GM23338 (cell line): ENCODE measurements around the gene ANKS1B. TPM values are rescaled to one million over a fixed set of nuclear protein-coding genes. Genes with fewer than 3 reads are reported as not detected.

Source experiments
- ATAC-seq: fragments of 200-7000 bp; cut with Tn5 transposase; 3 replicates; pipeline ENCODE4 v1.9.1; 2020
- DNase-seq: peaks from one replicate; pipeline ENCODE4 v3.0.0-alpha.2; 2015; ENCODE audit warnings: low spot score
- H2AFZ ChIP-seq: fragments of 200-600 bp; sonication (generic); 2 replicates; pipeline ENCODE4 v1.8.0; 2016; ENCODE audit warnings: antibody characterized with exemption, mild to moderate bottlenecking, moderate library complexity
- H3F3A ChIP-seq: fragments of 200-600 bp; sonication (generic); replicated peaks from 2 replicates; pipeline ENCODE4 v1.8.0; 2017; ENCODE audit warnings: antibody characterized with exemption, mixed run types, low read depth
- H3K27ac ChIP-seq: fragments of 200-600 bp; sonication (generic); 2 replicates; pipeline ENCODE4 v1.6.1; 2016; ENCODE audit warnings: low read depth
- H3K27me3 ChIP-seq: fragments of 200-600 bp; sonication (generic); 2 replicates; pipeline ENCODE4 v1.8.0; 2016; ENCODE audit warnings: mild to moderate bottlenecking, mixed run types, moderate library complexity; ENCODE audit not compliant: insufficient read depth
- H3K36me3 ChIP-seq: fragments of 200-600 bp; sonication (generic); 2 replicates; pipeline ENCODE4 v1.8.0; 2016; ENCODE audit warnings: mild to moderate bottlenecking; ENCODE audit not compliant: insufficient read depth
- H3K4me1 ChIP-seq: fragments of 200-600 bp; sonication (generic); 2 replicates; pipeline ENCODE4 v1.8.0; 2016; ENCODE audit warnings: mild to moderate bottlenecking, moderate library complexity; ENCODE audit not compliant: insufficient read depth
- H3K4me2 ChIP-seq: fragments of 200-600 bp; sonication (generic); 2 replicates; pipeline ENCODE4 v1.7.1; 2017; ENCODE audit warnings: mixed run types
- H3K4me3 ChIP-seq: fragments of 200-600 bp; sonication (generic); 2 replicates; pipeline ENCODE4 v1.6.1; 2016; ENCODE audit warnings: mixed run types
- H3K79me2 ChIP-seq: fragments of 200-600 bp; sonication (generic); replicated peaks from 2 replicates; pipeline ENCODE4 v1.8.0; 2017; ENCODE audit warnings: mild to moderate bottlenecking; ENCODE audit not compliant: insufficient read depth
- H3K9me2 ChIP-seq: fragments of 200-600 bp; sonication (generic); 2 replicates; pipeline ENCODE4 v1.8.0; 2017; ENCODE audit not compliant: insufficient read depth
- H4K20me1 ChIP-seq: fragments of 200-600 bp; sonication (generic); replicated peaks from 2 replicates; pipeline ENCODE4 v1.8.0; 2017; ENCODE audit warnings: mild to moderate bottlenecking; ENCODE audit not compliant: insufficient read depth
- H3K27ac Mint-ChIP-seq: 2 replicates; pipeline ENCODE4 v1.8.0; 2020; ENCODE audit warnings: inconsistent platforms, mild to moderate bottlenecking, moderate library complexity, mixed read lengths
- H3K27me3 Mint-ChIP-seq: 3 replicates; pipeline ENCODE4 v1.8.0; 2022; ENCODE audit warnings: low read depth, mild to moderate bottlenecking, moderate library complexity, mixed read lengths, inconsistent platforms; ENCODE audit not compliant: insufficient read depth, poor library complexity
- H3K36me3 Mint-ChIP-seq: 3 replicates; pipeline ENCODE4 v1.8.0; 2021; ENCODE audit warnings: low read depth, mild to moderate bottlenecking, inconsistent platforms, moderate library complexity, mixed read lengths
- H3K4me1 Mint-ChIP-seq: 3 replicates; pipeline ENCODE4 v1.8.0; 2020; ENCODE audit warnings: mild to moderate bottlenecking, inconsistent platforms, mixed read lengths
- H3K4me3 Mint-ChIP-seq: 3 replicates; pipeline ENCODE4 v1.8.0; 2021; ENCODE audit warnings: moderate library complexity, mild to moderate bottlenecking, inconsistent platforms, mixed read lengths
- H3K9me3 Mint-ChIP-seq: 3 replicates; pipeline ENCODE4 v1.8.0; 2020; ENCODE audit warnings: moderate library complexity, mild to moderate bottlenecking, inconsistent platforms, mixed read lengths
- CREB1 ChIP-seq: fragments of 250-450 bp; sonication (Bioruptor Pico); IDR thresholded peaks from 2 replicates; pipeline ENCODE4 v1.5.0; 2020; ENCODE audit warnings: low read depth, mild to moderate bottlenecking, moderate library complexity
- ETS1 ChIP-seq: IDR thresholded peaks from 2 replicates; pipeline ENCODE4 v1.6.1; 2016; ENCODE audit warnings: antibody characterized with exemption
- EZH2 ChIP-seq: fragments of 200-600 bp; sonication (generic); IDR thresholded peaks from one replicate; pipeline ENCODE4 v1.8.0; 2017; ENCODE audit warnings: antibody characterized with exemption, mild to moderate bottlenecking, low read depth; ENCODE audit not compliant: unreplicated experiment
- EZH2phosphoT487 ChIP-seq: fragments of 200-600 bp; sonication (generic); IDR thresholded peaks from one replicate; pipeline ENCODE4 v1.8.1; 2018; ENCODE audit warnings: antibody characterized with exemption; ENCODE audit not compliant: unreplicated experiment
- POLR2AphosphoS5 ChIP-seq: IDR thresholded peaks from 2 replicates; pipeline ENCODE4 v1.6.1; 2016; ENCODE audit warnings: antibody characterized with exemption, low read depth
- REST ChIP-seq: IDR thresholded peaks from one replicate; pipeline ENCODE4 v1.6.1; 2018; ENCODE audit warnings: antibody characterized with exemption; ENCODE audit not compliant: unreplicated experiment
- STAT1 ChIP-seq: IDR thresholded peaks from one replicate; pipeline ENCODE4 v1.6.1; 2016; ENCODE audit warnings: antibody characterized with exemption; ENCODE audit not compliant: unreplicated experiment
- ZNF114 ChIP-seq: fragments of 250-450 bp; sonication (Bioruptor Pico); IDR thresholded peaks from 2 replicates; pipeline ENCODE4 v1.5.0; 2020; ENCODE audit warnings: mild to moderate bottlenecking, moderate library complexity
- polyA plus RNA-seq: library from polyadenylated mRNA; unstranded; fragments of >200 nt; fragmentation: Nextera tagmentation; extraction: Ambion mirVana; gene quantifications from 2 replicates; pipeline ENCODE4 v1.2.1, GENCODE V29; 2016
- total RNA-seq: library from RNA; depleted of rRNA; stranded (reverse); fragments of >200 nt; shearing (Covaris generic); gene quantifications from 2 replicates; pipeline ENCODE4 v1.2.3, GENCODE V29; 2014
- TF ChIP-seq, protein P1 (sequence below), 2 experiments: fragments of 200-600 bp in 1 of 2; sonication (generic) in 1 of 2; conservative IDR thresholded peaks; 2 replicates each; pipeline versions ENCODE4 v1.5.1 to v1.6.1; 2016 to 2017; ENCODE audit warnings: antibody characterized with exemption in 2 of 2, low read depth in 2 of 2, mild to moderate bottlenecking in 2 of 2, moderate library complexity in 1 of 2
- TF ChIP-seq, protein P2 (sequence below): fragments of 250-450 bp; sonication (Bioruptor Pico); IDR thresholded peaks from 2 replicates; pipeline ENCODE4 v1.5.0; 2020; ENCODE audit warnings: mild to moderate bottlenecking, moderate library complexity

ANKS1B gene
- total and polyA plus RNA-seq, 2 experiments from 2014 or later, result 4.3 to 5.8 TPM

DNA sequence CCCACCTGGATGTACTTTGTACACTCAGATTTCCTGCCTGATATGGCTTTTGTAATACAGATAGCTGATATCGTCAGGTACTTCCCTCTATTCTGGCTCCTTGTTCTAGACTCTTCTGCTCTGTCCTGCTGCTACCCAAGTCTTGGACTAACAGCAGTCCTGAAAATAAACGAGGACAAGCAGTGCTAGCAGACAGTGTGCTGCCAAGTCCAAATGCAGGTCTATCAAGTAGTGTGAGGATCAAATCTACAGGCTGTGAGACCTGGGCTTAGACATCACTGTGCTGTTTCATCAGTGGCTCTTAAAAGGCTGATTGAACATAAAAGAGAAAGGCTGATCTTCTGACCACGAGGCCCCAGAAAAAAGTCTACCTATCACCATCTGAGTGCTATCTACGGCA is 921.6 kb downstream of the ANKS1B start (continued):
- TF ChIP-seq ETS1, result no peak

DNA sequence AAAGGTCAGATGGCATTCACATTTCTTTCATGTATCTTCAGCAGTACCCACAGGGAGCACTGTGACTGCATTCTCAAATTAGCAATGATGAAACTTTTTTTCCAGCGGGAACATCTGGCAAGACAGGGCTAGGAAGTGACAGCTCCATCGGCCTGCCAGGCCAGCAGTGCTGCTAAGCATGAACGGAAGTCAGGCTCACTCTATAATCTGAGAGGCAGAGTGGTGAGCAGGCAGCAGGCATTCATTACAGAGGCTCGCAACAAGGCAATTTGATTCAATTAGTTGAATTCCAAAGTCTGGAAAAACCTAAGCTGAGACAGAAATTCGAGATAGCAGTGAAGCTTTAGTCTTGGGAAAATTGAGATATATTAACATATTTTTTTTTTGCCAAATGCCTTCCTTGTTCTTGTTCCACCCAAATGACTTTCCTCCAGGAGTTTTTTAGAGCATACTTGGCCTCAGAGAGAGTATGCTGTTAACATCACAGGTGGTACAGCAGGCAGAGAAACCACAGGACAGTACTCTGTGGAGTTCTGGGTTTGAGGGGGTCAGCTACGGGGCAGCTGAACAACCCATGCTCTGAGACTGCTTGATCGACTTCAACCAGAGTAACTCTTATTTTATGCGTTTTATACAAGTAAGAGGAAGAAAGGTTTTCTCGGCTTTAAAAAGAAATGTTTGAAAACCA is 924.8 kb downstream of the ANKS1B start:
- ATAC-seq (peak; percentile 63), DNase-seq (peak; percentile 25)
- no peaks in the 10 kb centered on the region; the same call in 1 of the 2 replicates for H3K9me2 ChIP-seq
- H3K79me2 ChIP-seq, result no peaks in the 10 kb centered on the region
- no peaks in the 10 kb centered on the region for H4K20me1 ChIP-seq
- H3K4me3 Mint-ChIP-seq, result no peak overlapping the region
- H3K4me1 Mint-ChIP-seq, result peaks cover 11% of the 10 kb centered on the region; the same call in 2 of the 3 replicates
- no peak overlapping the region for H3K4me2 ChIP-seq
- no peak overlapping the region for H3K4me3 ChIP-seq
- no peaks in the 10 kb centered on the region for H3F3A ChIP-seq
- peaks cover 8% of the 10 kb centered on the region; the same call in 1 of the 2 replicates for H3K4me1 ChIP-seq
- no peak overlapping the region for H3K27ac Mint-ChIP-seq
- H3K27me3 ChIP-seq, result no peaks in the 10 kb centered on the region
- no peaks in the 10 kb centered on the region for H3K36me3 ChIP-seq
- H3K27me3 Mint-ChIP-seq, result no peaks in the 10 kb centered on the region
- no peaks in the 10 kb centered on the region for H3K36me3 Mint-ChIP-seq
- H3K27ac ChIP-seq, result peak overlapping the region; percentile 53; the same call in 1 of the 2 replicates
- H2AFZ ChIP-seq, result no peak overlapping the region
- H3K9me3 Mint-ChIP-seq, result no peaks in the 10 kb centered on the region
- TF ChIP-seq ZNF114 (CRISPR knock-in tag) (no peak), REST (no peak), ETS1 (no peak), STAT1 (no peak), EZH2 (no peak), CREB1 (CRISPR knock-in tag) (no peak), EZH2phosphoT487 (no peak), POLR2AphosphoS5 (no peak)
- TF ChIP-seq, protein P1, sequence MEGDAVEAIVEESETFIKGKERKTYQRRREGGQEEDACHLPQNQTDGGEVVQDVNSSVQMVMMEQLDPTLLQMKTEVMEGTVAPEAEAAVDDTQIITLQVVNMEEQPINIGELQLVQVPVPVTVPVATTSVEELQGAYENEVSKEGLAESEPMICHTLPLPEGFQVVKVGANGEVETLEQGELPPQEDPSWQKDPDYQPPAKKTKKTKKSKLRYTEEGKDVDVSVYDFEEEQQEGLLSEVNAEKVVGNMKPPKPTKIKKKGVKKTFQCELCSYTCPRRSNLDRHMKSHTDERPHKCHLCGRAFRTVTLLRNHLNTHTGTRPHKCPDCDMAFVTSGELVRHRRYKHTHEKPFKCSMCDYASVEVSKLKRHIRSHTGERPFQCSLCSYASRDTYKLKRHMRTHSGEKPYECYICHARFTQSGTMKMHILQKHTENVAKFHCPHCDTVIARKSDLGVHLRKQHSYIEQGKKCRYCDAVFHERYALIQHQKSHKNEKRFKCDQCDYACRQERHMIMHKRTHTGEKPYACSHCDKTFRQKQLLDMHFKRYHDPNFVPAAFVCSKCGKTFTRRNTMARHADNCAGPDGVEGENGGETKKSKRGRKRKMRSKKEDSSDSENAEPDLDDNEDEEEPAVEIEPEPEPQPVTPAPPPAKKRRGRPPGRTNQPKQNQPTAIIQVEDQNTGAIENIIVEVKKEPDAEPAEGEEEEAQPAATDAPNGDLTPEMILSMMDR (conservative IDR thresholded peaks at IDR 0.05; ENCODE audit: low read depth in 2 of 2), result no peak
- TF ChIP-seq, protein P2, sequence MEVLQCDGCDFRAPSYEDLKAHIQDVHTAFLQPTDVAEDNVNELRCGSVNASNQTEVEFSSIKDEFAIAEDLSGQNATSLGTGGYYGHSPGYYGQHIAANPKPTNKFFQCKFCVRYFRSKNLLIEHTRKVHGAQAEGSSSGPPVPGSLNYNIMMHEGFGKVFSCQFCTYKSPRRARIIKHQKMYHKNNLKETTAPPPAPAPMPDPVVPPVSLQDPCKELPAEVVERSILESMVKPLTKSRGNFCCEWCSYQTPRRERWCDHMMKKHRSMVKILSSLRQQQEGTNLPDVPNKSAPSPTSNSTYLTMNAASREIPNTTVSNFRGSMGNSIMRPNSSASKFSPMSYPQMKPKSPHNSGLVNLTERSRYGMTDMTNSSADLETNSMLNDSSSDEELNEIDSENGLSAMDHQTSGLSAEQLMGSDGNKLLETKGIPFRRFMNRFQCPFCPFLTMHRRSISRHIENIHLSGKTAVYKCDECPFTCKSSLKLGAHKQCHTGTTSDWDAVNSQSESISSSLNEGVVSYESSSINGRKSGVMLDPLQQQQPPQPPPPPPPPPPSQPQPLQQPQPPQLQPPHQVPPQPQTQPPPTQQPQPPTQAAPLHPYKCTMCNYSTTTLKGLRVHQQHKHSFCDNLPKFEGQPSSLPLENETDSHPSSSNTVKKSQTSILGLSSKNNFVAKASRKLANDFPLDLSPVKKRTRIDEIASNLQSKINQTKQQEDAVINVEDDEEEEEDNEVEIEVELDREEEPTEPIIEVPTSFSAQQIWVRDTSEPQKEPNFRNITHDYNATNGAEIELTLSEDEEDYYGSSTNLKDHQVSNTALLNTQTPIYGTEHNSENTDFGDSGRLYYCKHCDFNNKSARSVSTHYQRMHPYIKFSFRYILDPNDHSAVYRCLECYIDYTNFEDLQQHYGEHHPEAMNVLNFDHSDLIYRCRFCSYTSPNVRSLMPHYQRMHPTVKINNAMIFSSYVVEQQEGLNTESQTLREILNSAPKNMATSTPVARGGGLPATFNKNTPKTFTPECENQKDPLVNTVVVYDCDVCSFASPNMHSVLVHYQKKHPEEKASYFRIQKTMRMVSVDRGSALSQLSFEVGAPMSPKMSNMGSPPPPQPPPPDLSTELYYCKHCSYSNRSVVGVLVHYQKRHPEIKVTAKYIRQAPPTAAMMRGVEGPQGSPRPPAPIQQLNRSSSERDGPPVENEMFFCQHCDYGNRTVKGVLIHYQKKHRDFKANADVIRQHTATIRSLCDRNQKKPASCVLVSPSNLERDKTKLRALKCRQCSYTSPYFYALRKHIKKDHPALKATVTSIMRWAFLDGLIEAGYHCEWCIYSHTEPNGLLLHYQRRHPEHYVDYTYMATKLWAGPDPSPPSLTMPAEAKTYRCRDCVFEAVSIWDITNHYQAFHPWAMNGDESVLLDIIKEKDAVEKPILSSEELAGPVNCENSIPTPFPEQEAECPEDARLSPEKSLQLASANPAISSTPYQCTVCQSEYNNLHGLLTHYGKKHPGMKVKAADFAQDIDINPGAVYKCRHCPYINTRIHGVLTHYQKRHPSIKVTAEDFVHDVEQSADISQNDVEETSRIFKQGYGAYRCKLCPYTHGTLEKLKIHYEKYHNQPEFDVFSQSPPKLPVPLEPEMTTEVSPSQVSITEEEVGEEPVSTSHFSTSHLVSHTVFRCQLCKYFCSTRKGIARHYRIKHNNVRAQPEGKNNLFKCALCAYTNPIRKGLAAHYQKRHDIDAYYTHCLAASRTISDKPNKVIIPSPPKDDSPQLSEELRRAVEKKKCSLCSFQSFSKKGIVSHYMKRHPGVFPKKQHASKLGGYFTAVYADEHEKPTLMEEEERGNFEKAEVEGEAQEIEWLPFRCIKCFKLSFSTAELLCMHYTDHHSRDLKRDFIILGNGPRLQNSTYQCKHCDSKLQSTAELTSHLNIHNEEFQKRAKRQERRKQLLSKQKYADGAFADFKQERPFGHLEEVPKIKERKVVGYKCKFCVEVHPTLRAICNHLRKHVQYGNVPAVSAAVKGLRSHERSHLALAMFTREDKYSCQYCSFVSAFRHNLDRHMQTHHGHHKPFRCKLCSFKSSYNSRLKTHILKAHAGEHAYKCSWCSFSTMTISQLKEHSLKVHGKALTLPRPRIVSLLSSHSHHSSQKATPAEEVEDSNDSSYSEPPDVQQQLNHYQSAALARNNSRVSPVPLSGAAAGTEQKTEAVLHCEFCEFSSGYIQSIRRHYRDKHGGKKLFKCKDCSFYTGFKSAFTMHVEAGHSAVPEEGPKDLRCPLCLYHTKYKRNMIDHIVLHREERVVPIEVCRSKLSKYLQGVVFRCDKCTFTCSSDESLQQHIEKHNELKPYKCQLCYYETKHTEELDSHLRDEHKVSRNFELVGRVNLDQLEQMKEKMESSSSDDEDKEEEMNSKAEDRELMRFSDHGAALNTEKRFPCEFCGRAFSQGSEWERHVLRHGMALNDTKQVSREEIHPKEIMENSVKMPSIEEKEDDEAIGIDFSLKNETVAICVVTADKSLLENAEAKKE (CRISPR knock-in tag), result no peak
